GM12892 (cell line): ENCODE measurements around the gene LTC4S.

ENCODE experiments used
- POLR2A ChIP-seq: IDR thresholded peaks from 2 replicates; pipeline ENCODE4 v1.6.1; 2011; ENCODE audit warnings: low read depth, low read length, control low read depth
- POLR2AphosphoS5 ChIP-seq: IDR thresholded peaks from 2 replicates; pipeline ENCODE4 v1.6.1; 2011; ENCODE audit warnings: low read depth, low read length, control low read depth
- TAF1 ChIP-seq: IDR thresholded peaks from 2 replicates; pipeline ENCODE4 v1.6.1; 2011; ENCODE audit warnings: low read depth, mild to moderate bottlenecking, control low read depth, low read length, borderline replicate concordance

- TF ChIP-seq POLR2A (no peak), POLR2AphosphoS5 (no peak), TAF1 (no peak)
These were observed 4.0 kb downstream of the LTC4S start for GRCh38 chr5:179797741-179798140.
